SU-DHL-6 (cell line): ENCODE results near the gene AIG1.

Experiments
- EZH2phosphoT487 ChIP-seq: fragments of 200-600 bp; sonication (generic), shearing (Covaris generic); conservative IDR thresholded peaks from 2 replicates; pipeline ENCODE4 v1.6.1; 2018; ENCODE audit warnings: mild to moderate bottlenecking, antibody characterized with exemption, low read length, moderate library complexity, mixed read lengths
- TF ChIP-seq, protein P1 (sequence below): fragments of 200-600 bp; sonication (generic); IDR thresholded peaks from one replicate; pipeline ENCODE4 v1.5.1; 2017; ENCODE audit warnings: antibody characterized with exemption, mild to moderate bottlenecking, low read length, moderate library complexity; ENCODE audit not compliant: insufficient read depth, poor library complexity, severe bottlenecking

DNA sequence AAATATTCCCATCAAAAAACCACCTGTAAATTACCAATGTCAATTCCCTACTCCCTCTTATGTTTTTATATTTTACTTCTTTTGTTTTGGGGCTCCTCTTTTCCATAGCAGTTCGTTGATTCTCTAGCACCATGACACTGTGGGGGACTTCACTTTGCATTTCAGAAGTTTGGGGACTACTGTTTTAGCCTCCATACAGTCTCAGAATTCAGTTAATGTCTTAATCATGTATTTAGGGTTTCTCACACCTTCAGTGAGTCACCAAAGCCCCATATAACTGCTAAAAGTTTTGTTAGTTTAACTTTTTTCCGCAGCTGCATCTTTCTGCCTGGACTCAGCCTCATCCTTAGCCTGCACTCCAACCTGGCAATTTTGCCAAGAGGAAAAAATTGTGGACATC is 20.7 kb upstream of the AIG1 start:
- TF ChIP-seq, protein P1, sequence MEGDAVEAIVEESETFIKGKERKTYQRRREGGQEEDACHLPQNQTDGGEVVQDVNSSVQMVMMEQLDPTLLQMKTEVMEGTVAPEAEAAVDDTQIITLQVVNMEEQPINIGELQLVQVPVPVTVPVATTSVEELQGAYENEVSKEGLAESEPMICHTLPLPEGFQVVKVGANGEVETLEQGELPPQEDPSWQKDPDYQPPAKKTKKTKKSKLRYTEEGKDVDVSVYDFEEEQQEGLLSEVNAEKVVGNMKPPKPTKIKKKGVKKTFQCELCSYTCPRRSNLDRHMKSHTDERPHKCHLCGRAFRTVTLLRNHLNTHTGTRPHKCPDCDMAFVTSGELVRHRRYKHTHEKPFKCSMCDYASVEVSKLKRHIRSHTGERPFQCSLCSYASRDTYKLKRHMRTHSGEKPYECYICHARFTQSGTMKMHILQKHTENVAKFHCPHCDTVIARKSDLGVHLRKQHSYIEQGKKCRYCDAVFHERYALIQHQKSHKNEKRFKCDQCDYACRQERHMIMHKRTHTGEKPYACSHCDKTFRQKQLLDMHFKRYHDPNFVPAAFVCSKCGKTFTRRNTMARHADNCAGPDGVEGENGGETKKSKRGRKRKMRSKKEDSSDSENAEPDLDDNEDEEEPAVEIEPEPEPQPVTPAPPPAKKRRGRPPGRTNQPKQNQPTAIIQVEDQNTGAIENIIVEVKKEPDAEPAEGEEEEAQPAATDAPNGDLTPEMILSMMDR: no peak
- TF ChIP-seq EZH2phosphoT487: no peak
